Osteocyte (in vitro differentiated cells): ENCODE measurements around the gene SGPL1. TPM values are rescaled to one million over a fixed set of nuclear protein-coding genes. Genes with fewer than 3 reads are reported as not detected.

Experiments used
- DNase-seq: peaks from one replicate; pipeline ENCODE4 v3.0.0; 2021; ENCODE audit warnings: mixed read lengths; ENCODE audit not compliant: unreplicated experiment; ENCODE audit errors: extremely low spot score
- H3K27ac Mint-ChIP-seq: one replicate; pipeline ENCODE4 v1.8.0; 2021; ENCODE audit warnings: mild to moderate bottlenecking, mixed read lengths; ENCODE audit not compliant: unreplicated experiment
- H3K27me3 Mint-ChIP-seq: one replicate; pipeline ENCODE4 v1.8.0; 2021; ENCODE audit warnings: mixed read lengths; ENCODE audit not compliant: unreplicated experiment
- H3K36me3 Mint-ChIP-seq: one replicate; pipeline ENCODE4 v1.8.0; 2021; ENCODE audit warnings: mixed read lengths; ENCODE audit not compliant: unreplicated experiment
- H3K4me1 Mint-ChIP-seq: one replicate; pipeline ENCODE4 v1.8.0; 2021; ENCODE audit warnings: mixed read lengths; ENCODE audit not compliant: unreplicated experiment
- H3K4me3 Mint-ChIP-seq: one replicate; pipeline ENCODE4 v1.8.0; 2021; ENCODE audit warnings: mild to moderate bottlenecking, moderate library complexity, mixed read lengths; ENCODE audit not compliant: unreplicated experiment
- H3K9me3 Mint-ChIP-seq: one replicate; pipeline ENCODE4 v1.8.0; 2021; ENCODE audit warnings: mixed read lengths; ENCODE audit not compliant: unreplicated experiment
- CTCF ChIP-seq: fragments of 200-600 bp; sonication (generic); IDR thresholded peaks from 2 replicates; pipeline ENCODE4 v1.5.0; 2021; ENCODE audit warnings: antibody characterized with exemption, mild to moderate bottlenecking, moderate library complexity
- total RNA-seq: library from RNA; stranded (reverse); gene quantifications from 2 replicates; pipeline ENCODE4 v1.2.1, GENCODE V29; 2021

Gene SGPL1
- total RNA-seq, 1 donor from 2014 or later = 58.1 TPM

DNA sequence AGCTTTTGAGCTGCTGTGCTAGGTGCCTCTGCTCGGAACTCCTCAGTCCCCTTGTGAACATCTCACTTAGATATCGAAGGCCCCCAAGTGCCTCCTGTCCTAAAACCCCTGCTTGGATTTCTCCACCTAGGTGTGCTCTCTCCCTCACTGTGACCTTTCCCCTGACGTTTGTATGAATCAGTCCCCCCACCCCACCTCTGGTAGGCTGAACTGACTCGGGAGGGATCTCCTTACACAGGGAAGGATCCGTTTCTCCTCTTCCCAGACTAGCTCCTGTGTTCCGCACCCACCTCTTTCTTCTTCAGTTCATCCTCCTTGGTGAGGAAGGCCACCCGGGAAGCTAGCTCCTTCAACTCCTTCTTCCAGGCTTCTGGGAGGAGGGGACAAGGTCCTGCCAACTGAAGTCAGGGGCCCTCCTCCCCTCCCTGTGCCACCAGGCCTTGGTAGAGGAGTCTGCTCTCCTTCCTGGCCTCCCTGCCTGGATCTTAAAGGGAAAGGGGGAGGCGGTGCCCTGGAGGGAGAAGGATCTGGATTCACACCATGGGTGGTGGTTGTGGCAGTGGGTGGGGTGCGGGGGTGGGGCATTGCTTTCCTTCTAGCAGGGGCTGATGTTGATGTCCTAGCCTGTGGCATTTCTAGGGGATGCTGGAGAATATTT lies 37.4 kb upstream of the SGPL1 start:
- no peak overlapping the region for H3K4me3 Mint-ChIP-seq
- no peaks in the 10 kb centered on the region for H3K4me1 Mint-ChIP-seq
- no peak for TF ChIP-seq CTCF
- peak; percentile 71 for DNase-seq
- no peaks in the 10 kb centered on the region for H3K36me3 Mint-ChIP-seq
- H3K27ac Mint-ChIP-seq = no peak overlapping the region
- peaks cover 5% of the 10 kb centered on the region for H3K27me3 Mint-ChIP-seq
- no peaks in the 10 kb centered on the region for H3K9me3 Mint-ChIP-seq

DNA sequence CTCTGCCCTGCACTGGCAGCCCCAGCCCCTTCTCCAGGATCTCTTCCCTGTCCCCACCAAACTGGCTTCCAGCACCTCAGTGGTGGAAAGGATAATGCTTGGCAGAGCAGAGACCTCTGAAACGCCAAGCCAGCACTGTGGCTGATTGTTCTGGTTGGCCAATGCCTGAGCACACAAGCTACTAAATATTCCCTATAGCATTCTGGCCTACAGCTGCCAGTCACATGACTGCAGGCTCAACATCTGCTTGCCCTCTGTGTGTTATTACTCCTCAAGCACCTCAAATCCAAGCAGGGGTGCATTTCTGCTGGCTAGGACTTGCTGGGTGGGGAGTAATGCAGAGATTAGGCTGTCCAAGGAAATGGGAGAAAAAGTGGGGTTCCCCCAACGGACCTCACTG lies 36.7 kb upstream of the SGPL1 start:
- Mint-ChIP-seq H3K4me3 (no peak overlapping the region), H3K27ac (no peak overlapping the region), H3K36me3 (no peaks in the 10 kb centered on the region), H3K9me3 (no peaks in the 10 kb centered on the region), H3K4me1 (no peaks in the 10 kb centered on the region), H3K27me3 (peaks cover 6% of the 10 kb centered on the region)
- TF ChIP-seq CTCF = no peak
- DNase-seq = no peak

GRCh38 chr10:70779511-70780369 lies 36.0 kb upstream of the SGPL1 start:
- no peak for TF ChIP-seq CTCF
- no peak for DNase-seq
- Mint-ChIP-seq H3K27ac (no peak overlapping the region), H3K9me3 (no peaks in the 10 kb centered on the region), H3K27me3 (peaks cover 6% of the 10 kb centered on the region), H3K4me3 (no peak overlapping the region), H3K4me1 (no peaks in the 10 kb centered on the region), H3K36me3 (no peaks in the 10 kb centered on the region)

GRCh38 chr10:70780370-70780760 lies 35.4 kb upstream of the SGPL1 start:
- Mint-ChIP-seq H3K36me3 (no peaks in the 10 kb centered on the region), H3K9me3 (no peaks in the 10 kb centered on the region), H3K27ac (no peak overlapping the region), H3K4me1 (no peaks in the 10 kb centered on the region), H3K27me3 (peaks cover 6% of the 10 kb centered on the region), H3K4me3 (no peak overlapping the region)
- DNase-seq = no peak
- no peak for TF ChIP-seq CTCF

GRCh38 chr10:70780772-70781171 lies 35.0 kb upstream of the SGPL1 start:
- no peaks in the 10 kb centered on the region for H3K9me3 Mint-ChIP-seq
- no peak overlapping the region for H3K27ac Mint-ChIP-seq
- H3K4me3 Mint-ChIP-seq = no peak overlapping the region
- no peak for DNase-seq
- no peaks in the 10 kb centered on the region for H3K4me1 Mint-ChIP-seq
- H3K27me3 Mint-ChIP-seq = peaks cover 6% of the 10 kb centered on the region
- H3K36me3 Mint-ChIP-seq = no peaks in the 10 kb centered on the region
- TF ChIP-seq CTCF = no peak
